Liver (tissue), 9 donors: Measurements from ENCODE around the gene SH2B3. TPM values are rescaled to one million over a fixed set of nuclear protein-coding genes. Genes with fewer than 3 reads are reported as not detected.
A peak's percentile ranks its signal among the peaks of the same experiment; 100 is the strongest.

ENCODE experiments used
- DNase-seq: peaks from one replicate; pipeline ENCODE4 v3.0.0-alpha.2; 2017; ENCODE audit warnings: low spot score
- H3K27ac ChIP-seq, 2 donors: one replicate each; pipeline ENCODE4 v1.7.0; 2013; ENCODE audit warnings: inconsistent platforms in 2 of 2, low read length in 2 of 2, control low read depth in 1 of 2, low read depth in 1 of 2, mild to moderate bottlenecking in 1 of 2
- H3K27me3 ChIP-seq, 4 donors: one replicate each; pipeline versions ENCODE4 v1.6.1 to v1.7.0; 2013; ENCODE audit warnings: low read length in 3 of 4, inconsistent platforms in 1 of 4, mild to moderate bottlenecking in 1 of 4, moderate library complexity in 1 of 4; ENCODE audit not compliant: control insufficient read depth in 4 of 4, insufficient read depth in 4 of 4
- H3K36me3 ChIP-seq, 4 donors: one replicate each; pipeline versions ENCODE4 v1.6.1 to v1.7.0; 2013; ENCODE audit warnings: low read length in 3 of 4, mild to moderate bottlenecking in 3 of 4, low read depth in 1 of 4, moderate library complexity in 1 of 4; ENCODE audit not compliant: control insufficient read depth in 4 of 4, insufficient read depth in 3 of 4
- H3K4me1 ChIP-seq, 4 donors: one replicate each; pipeline versions ENCODE4 v1.6.1 to v1.7.0; 2013; ENCODE audit warnings: low read length in 3 of 4, mild to moderate bottlenecking in 3 of 4, moderate library complexity in 1 of 4; ENCODE audit not compliant: control insufficient read depth in 4 of 4, insufficient read depth in 4 of 4
- H3K4me3 ChIP-seq, 3 donors: one replicate each; pipeline versions ENCODE4 v1.6.1 to v1.7.0; 2013; ENCODE audit warnings: low read length in 3 of 3, control low read depth in 1 of 3, low read depth in 1 of 3, mild to moderate bottlenecking in 1 of 3
- H3K9ac ChIP-seq, 2 donors: one replicate each; pipeline ENCODE4 v1.7.0; 2013; ENCODE audit warnings: low read length in 2 of 2, mild to moderate bottlenecking in 2 of 2, moderate library complexity in 2 of 2, control low read depth in 1 of 2, low read depth in 1 of 2
- H3K9me3 ChIP-seq, 4 donors: one replicate each; pipeline versions ENCODE4 v1.6.1 to v1.7.0; 2013; ENCODE audit warnings: low read length in 3 of 4; ENCODE audit not compliant: control insufficient read depth in 4 of 4
- EGR1 ChIP-seq, 2 donors: IDR thresholded peaks; 2 replicates each; pipeline ENCODE4 v1.6.1; 2016 to 2018; ENCODE audit warnings: antibody characterized with exemption in 2 of 2, low read depth in 2 of 2
- FOXA2 ChIP-seq: IDR thresholded peaks from 2 replicates; pipeline ENCODE4 v1.6.1; 2016; ENCODE audit warnings: antibody characterized with exemption
- HNF4A ChIP-seq, 2 donors: conservative IDR thresholded peaks; 2 replicates each; pipeline ENCODE4 v1.6.1; 2016; ENCODE audit warnings: antibody characterized with exemption in 2 of 2, mild to moderate bottlenecking in 2 of 2
- HNF4G ChIP-seq: IDR thresholded peaks from 2 replicates; pipeline ENCODE4 v1.6.1; 2016; ENCODE audit warnings: antibody characterized with exemption
- JUND ChIP-seq, 2 donors: IDR thresholded peaks; 2 replicates each; pipeline ENCODE4 v1.6.1; 2016; ENCODE audit warnings: antibody characterized with exemption in 2 of 2
- MAX ChIP-seq: IDR thresholded peaks from 2 replicates; pipeline ENCODE4 v1.6.1; 2016; ENCODE audit warnings: antibody characterized with exemption
- NR2F2 ChIP-seq: IDR thresholded peaks from 2 replicates; pipeline ENCODE4 v1.6.1; 2016; ENCODE audit warnings: antibody characterized with exemption
- RAD21 ChIP-seq, 2 donors: IDR thresholded peaks; 2 replicates each; pipeline ENCODE4 v1.6.1; 2016; ENCODE audit warnings: antibody characterized with exemption in 2 of 2, mild to moderate bottlenecking in 2 of 2
- REST ChIP-seq: IDR thresholded peaks from 2 replicates; pipeline ENCODE4 v1.6.1; 2016; ENCODE audit warnings: antibody characterized with exemption, mild to moderate bottlenecking
- RXRA ChIP-seq, 2 donors: IDR thresholded peaks; 2 replicates each; pipeline ENCODE4 v1.6.1; 2017 to 2018; ENCODE audit warnings: antibody characterized with exemption in 2 of 2, mild to moderate bottlenecking in 1 of 2
- SP1 ChIP-seq: IDR thresholded peaks from 2 replicates; pipeline ENCODE4 v1.6.1; 2018; ENCODE audit warnings: antibody characterized with exemption, mild to moderate bottlenecking
- TAF1 ChIP-seq: conservative IDR thresholded peaks from 2 replicates; pipeline ENCODE4 v1.6.1; 2016; ENCODE audit warnings: antibody characterized with exemption, mild to moderate bottlenecking
- ZBTB33 ChIP-seq: IDR thresholded peaks from 2 replicates; pipeline ENCODE4 v1.6.1; 2016; ENCODE audit warnings: antibody characterized with exemption
- WGBS: extraction: QIAGEN DNeasy Blood & Tissue Kit; methylation state at CpG from one replicate; pipeline ENCODE4 v1.1.7; 2013; 5-methylcytosine and 5-hydroxymethylcytosine counted together
- polyA plus RNA-seq, 2 donors: library from polyadenylated mRNA; stranded (reverse) in 1 of 2; unstranded in 1 of 2; fragments of 200-250 nt in 1 of 2; fragments of >200 nt in 1 of 2; fragmentation: Nextera tagmentation in 1 of 2; extraction: Ambion mirVana in 1 of 2; gene quantifications; one replicate each; pipeline versions ENCODE4 v1.2.1 to v1.2.3, GENCODE V29; 2013 to 2015
- total RNA-seq, 2 donors: library from RNA; depleted of rRNA; stranded (reverse); fragments of >200 nt; gene quantifications; one replicate each; pipeline ENCODE4 v1.2.3, GENCODE V29; 2014
- TF ChIP-seq, protein P1 (sequence below): IDR thresholded peaks from 2 replicates; pipeline ENCODE4 v1.6.1; 2016; ENCODE audit warnings: antibody characterized with exemption
- TF ChIP-seq, protein P2 (sequence below): fragments of 150-350 bp; IDR thresholded peaks from 2 replicates; pipeline ENCODE4 v1.5.1; 2017; ENCODE audit warnings: improper control_type of control experiment, low read depth, low read length; ENCODE audit not compliant: missing input control
- donor health status: healthy.
- donor health status: healthy.
- donor health status: healthy.
- donor health status: healthy.
- donor health status: healthy.

Gene SH2B3
- total and polyA plus RNA-seq, 4 donors, result 4.4 to 18.7 (median 8.8) TPM

GRCh38 chr12:111360325-111360930 lies 45.3 kb upstream of the SH2B3 start:
- H3K4me1 ChIP-seq, result peaks cover 16 to 42% (median 28%) of the 10 kb centered on the region in 4 donors
- H3K36me3 ChIP-seq, result no peaks in the 10 kb centered on the region
- 80% methylated on average over 9 of the region's 9 CpGs for WGBS
- no peaks in the 10 kb centered on the region for H3K27me3 ChIP-seq
- TF ChIP-seq MAX, result no peak
- TF ChIP-seq REST, result no peak
- TF ChIP-seq RXRA (IDR thresholded peaks at IDR 0.05), result no peak
- TF ChIP-seq, protein P1, sequence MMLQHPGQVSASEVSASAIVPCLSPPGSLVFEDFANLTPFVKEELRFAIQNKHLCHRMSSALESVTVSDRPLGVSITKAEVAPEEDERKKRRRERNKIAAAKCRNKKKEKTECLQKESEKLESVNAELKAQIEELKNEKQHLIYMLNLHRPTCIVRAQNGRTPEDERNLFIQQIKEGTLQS, result no peak
- no peak for TF ChIP-seq TAF1
- no peak for TF ChIP-seq SP1
- TF ChIP-seq EGR1 (IDR thresholded peaks at IDR 0.05; ENCODE audit: low read depth in 2 of 2), result no peak
- TF ChIP-seq JUND (IDR thresholded peaks at IDR 0.05), result no peak
- no peak for TF ChIP-seq HNF4G
- TF ChIP-seq FOXA2, result no peak
- TF ChIP-seq RAD21 (IDR thresholded peaks at IDR 0.05), result no peak
- no peak for TF ChIP-seq HNF4A (conservative IDR thresholded peaks at IDR 0.05)
- no peak for TF ChIP-seq NR2F2
- H3K4me3 ChIP-seq, result no peak overlapping the region
- no peak overlapping the region for H3K9ac ChIP-seq
- H3K9me3 ChIP-seq, result no peaks in the 10 kb centered on the region
- no peak overlapping the region for H3K27ac ChIP-seq
- DNase-seq, result no peak

DNA sequence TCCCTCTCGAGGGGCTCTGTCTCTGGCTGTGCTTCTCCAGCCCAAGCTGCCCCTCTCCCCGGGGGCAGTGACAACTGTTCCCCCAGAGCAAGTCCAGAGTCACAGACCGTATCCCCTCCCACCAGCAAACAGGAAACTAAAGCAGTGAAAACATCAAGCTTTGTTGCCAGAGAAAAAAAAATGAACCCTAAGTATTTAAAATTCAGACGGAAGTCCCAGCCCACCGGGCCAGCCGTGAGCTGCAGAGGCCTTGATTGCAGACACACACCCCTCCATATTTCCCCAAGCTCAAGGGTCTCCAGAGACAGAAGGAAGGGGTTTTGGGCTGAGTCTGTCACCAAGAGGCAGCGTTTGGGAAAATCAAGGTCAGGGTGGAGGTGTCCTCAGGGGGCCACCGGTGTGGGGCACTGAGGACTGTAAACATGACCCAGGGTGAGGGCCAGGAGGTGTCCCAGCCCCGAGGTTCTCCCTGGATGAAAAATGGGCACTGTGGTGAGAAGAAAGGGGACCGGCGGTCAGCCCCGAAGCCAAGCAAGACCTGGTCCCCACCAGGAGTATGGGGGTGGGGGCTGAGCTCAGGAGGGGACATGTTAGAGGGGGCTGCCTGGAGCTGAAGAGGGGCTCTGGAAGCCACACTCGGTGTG lies 44.5 kb upstream of the SH2B3 start:
- Histone ChIP-seq H3K4me1 (peaks cover 16 to 42% (median 28%) of the 10 kb centered on the region in 4 donors), H3K27me3 (no peaks in the 10 kb centered on the region), H3K9me3 (no peaks in the 10 kb centered on the region), H3K9ac (no peak overlapping the region), H3K36me3 (no peaks in the 10 kb centered on the region), H3K27ac (peak overlapping the region; percentile 0 to 63), H3K4me3 (no peak overlapping the region)
- WGBS, result 61% methylated on average over 13 of the region's 13 CpGs
- no peak for DNase-seq
- no peak for TF ChIP-seq EGR1 (IDR thresholded peaks at IDR 0.05; ENCODE audit: low read depth in 2 of 2)
- TF ChIP-seq, protein P2, sequence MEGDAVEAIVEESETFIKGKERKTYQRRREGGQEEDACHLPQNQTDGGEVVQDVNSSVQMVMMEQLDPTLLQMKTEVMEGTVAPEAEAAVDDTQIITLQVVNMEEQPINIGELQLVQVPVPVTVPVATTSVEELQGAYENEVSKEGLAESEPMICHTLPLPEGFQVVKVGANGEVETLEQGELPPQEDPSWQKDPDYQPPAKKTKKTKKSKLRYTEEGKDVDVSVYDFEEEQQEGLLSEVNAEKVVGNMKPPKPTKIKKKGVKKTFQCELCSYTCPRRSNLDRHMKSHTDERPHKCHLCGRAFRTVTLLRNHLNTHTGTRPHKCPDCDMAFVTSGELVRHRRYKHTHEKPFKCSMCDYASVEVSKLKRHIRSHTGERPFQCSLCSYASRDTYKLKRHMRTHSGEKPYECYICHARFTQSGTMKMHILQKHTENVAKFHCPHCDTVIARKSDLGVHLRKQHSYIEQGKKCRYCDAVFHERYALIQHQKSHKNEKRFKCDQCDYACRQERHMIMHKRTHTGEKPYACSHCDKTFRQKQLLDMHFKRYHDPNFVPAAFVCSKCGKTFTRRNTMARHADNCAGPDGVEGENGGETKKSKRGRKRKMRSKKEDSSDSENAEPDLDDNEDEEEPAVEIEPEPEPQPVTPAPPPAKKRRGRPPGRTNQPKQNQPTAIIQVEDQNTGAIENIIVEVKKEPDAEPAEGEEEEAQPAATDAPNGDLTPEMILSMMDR, result no peak
- TF ChIP-seq RXRA (IDR thresholded peaks at IDR 0.05), result no peak
- TF ChIP-seq REST, result no peak
- no peak for TF ChIP-seq SP1
- no peak for TF ChIP-seq JUND (IDR thresholded peaks at IDR 0.05)
- no peak for TF ChIP-seq MAX
- TF ChIP-seq FOXA2, result no peak
- no peak for TF ChIP-seq HNF4A (conservative IDR thresholded peaks at IDR 0.05)
- no peak for TF ChIP-seq HNF4G
- no peak for TF ChIP-seq ZBTB33
